ENCODE measurements around the gene FBRSL1. TPM values are rescaled to one million over a fixed set of nuclear protein-coding genes. Genes with fewer than 3 reads are reported as not detected.
A peak's percentile ranks its signal among the peaks of the same experiment; 100 is the strongest.

The FBRSL1 gene
- total and polyA plus RNA-seq, 2 of the 8 experiments (the other 6 are each of a cell fraction or from before 2014, with no cell fraction given) = 18.4 to 109 TPM

- peaks cover 17 to 74% (median 64%) of the 10 kb centered on the region in 4 experiments for H3K27me3 ChIP-seq (replicated peaks in 1 of 4; ENCODE audit: control insufficient read depth in 3 of 4, extremely low read depth in 1 of 4, insufficient read depth in 3 of 4, low read length in 3 of 4)
- TF ChIP-seq CEBPB (IDR thresholded peaks at IDR 0.05; ENCODE audit: low read depth, low read length) = no peak
Measured at GRCh38 chr12:132454933-132455418, 35.0 kb upstream of the FBRSL1 start.

More at GRCh38 chr12:132454933-132455418, 35.0 kb upstream of the FBRSL1 start:
- H3K4ac ChIP-seq (replicated peaks; ENCODE audit: insufficient read length, low read depth, low read length) = no peak overlapping the region
- no peak overlapping the region for H2BK120ac ChIP-seq (replicated peaks; ENCODE audit: low read depth, low read length)
- no peak overlapping the region; the same call in 1 of the 2 replicates for H3K18ac ChIP-seq (ENCODE audit: extremely low read depth, low read length)
- peak overlapping the region; percentile 27; the same call in 1 of the 2 replicates for H2BK12ac ChIP-seq (ENCODE audit: low read depth, low read length)
- no peak for FAIRE-seq
- H3K79me2 ChIP-seq (ENCODE audit: control insufficient read depth in 1 of 2, insufficient read depth in 2 of 2, low read length in 2 of 2) = no peaks in the 10 kb centered on the region
- H2AK5ac ChIP-seq (ENCODE audit: low read depth, low read length) = peak overlapping the region; percentile 97; the same call in 1 of the 2 replicates
- no peaks in the 10 kb centered on the region for H3K36me3 ChIP-seq (ENCODE audit: control insufficient read depth in 2 of 4, insufficient read depth in 4 of 4, low read length in 3 of 4)
- no peak overlapping the region for H4K5ac ChIP-seq (ENCODE audit: insufficient read length, low read depth, low read length)
- WGBS, 2 experiments (ENCODE audit: extremely low coverage in 1 of 2, insufficient coverage in 1 of 2, insufficient read length in 1 of 2, insufficient replicate concordance in 2 of 2, low coverage in 1 of 2, low lambda C conversion rate in 2 of 2, missing lambda C conversion rate in 1 of 2) = 88% methylated on average over 10 of the region's 10 CpGs; no CpG with 5 or more reads in 1 of the 2 experiments
- no peaks in the 10 kb centered on the region for H3K4me1 ChIP-seq (replicated peaks in 1 of 4; ENCODE audit: control insufficient read depth in 3 of 4, insufficient read depth in 4 of 4, low read length in 3 of 4)
- no peak overlapping the region for H2BK5ac ChIP-seq (ENCODE audit: low read depth, low read length)
- H3K23me2 ChIP-seq (ENCODE audit: low read depth, low read length) = peaks cover 9% of the 10 kb centered on the region
- no peak overlapping the region for H3K9ac ChIP-seq (replicated peaks in 1 of 4; ENCODE audit: extremely low read depth in 1 of 4, low read depth in 3 of 4, low read length in 3 of 4)
- CTCF ChIA-PET (ENCODE audit: partially characterized antibody) = interaction anchor here (1.8 kb wide), 1 partner anchor 69 kb away, joined by 5 read pairs; no protein-coding TSS in a partner anchor
- no peak overlapping the region for H3K14ac ChIP-seq (ENCODE audit: insufficient read length)
- peaks cover 11 to 23% of the 10 kb centered on the region in 2 experiments; a peak in 2 of 4 replicates for H3K9me3 ChIP-seq (ENCODE audit: insufficient read depth in 2 of 2, low read depth in 1 of 2, low read length in 1 of 2)
- no peak overlapping the region for H2BK20ac ChIP-seq (ENCODE audit: low read length)
- H2AFZ ChIP-seq (ENCODE audit: low read length) = no peak overlapping the region
- no peak overlapping the region for H3K27ac ChIP-seq (ENCODE audit: low read depth, low read length)
- H4K20me1 ChIP-seq (replicated peaks in 1 of 2; ENCODE audit: control insufficient read depth in 1 of 2, insufficient read depth in 2 of 2, low read length in 2 of 2) = peaks cover under 1 to 5% of the 10 kb centered on the region in 2 experiments
- POLR2A ChIA-PET (ENCODE audit: partially characterized antibody) = interaction anchor here (0.9 kb wide), 1 partner anchor 18 kb away, joined by 3 read pairs; no protein-coding TSS in a partner anchor
- no peak overlapping the region for H3K23ac ChIP-seq (ENCODE audit: insufficient read length)
- H3K4me2 ChIP-seq (ENCODE audit: insufficient read depth in 1 of 2, low read depth in 2 of 2, low read length in 2 of 2) = no peak overlapping the region
- H4K8ac ChIP-seq (ENCODE audit: extremely low read depth, insufficient read depth, low read length) = no peak overlapping the region
- no peak overlapping the region for H4K91ac ChIP-seq (replicated peaks; ENCODE audit: insufficient read length, low read length)
- no peak overlapping the region for H3K56ac ChIP-seq (replicated peaks; ENCODE audit: insufficient read length, low read depth, low read length)
- H3K4me3 ChIP-seq (ENCODE audit: extremely low read depth in 1 of 4, insufficient read depth in 2 of 4, low read depth in 3 of 4, low read length in 4 of 4) = no peak overlapping the region
- DNase-seq (ENCODE audit: low read depth in 1 of 2, low spot score in 2 of 2) = no peak
- H3K79me1 ChIP-seq (ENCODE audit: low read depth, low read length) = no peaks in the 10 kb centered on the region
- no peak overlapping the region for H2BK15ac ChIP-seq (ENCODE audit: low read length)
